Keratinocyte (primary cell): ENCODE data around the gene LHFPL2. TPM values are rescaled to one million over a fixed set of nuclear protein-coding genes. Genes with fewer than 3 reads are reported as not detected.

ENCODE experiments used
- DNase-seq: peaks from one replicate; pipeline ENCODE4 v3.0.0-alpha.2; 2011; ENCODE audit warnings: low read depth, missing footprints, low spot score
- FAIRE-seq: peaks from 2 replicates; lab custom pipeline; 2011; peaks lifted over from hg19 to GRCh38; lab: Jason Lieb, UNC
- H2AFZ ChIP-seq: 2 replicates; pipeline ENCODE4 v1.6.0; 2012; ENCODE audit warnings: low read length, control low read depth, inconsistent platforms; ENCODE audit not compliant: control insufficient read depth
- H3K27ac ChIP-seq: 2 replicates; pipeline ENCODE4 v1.5.1; 2011; ENCODE audit warnings: low read length; ENCODE audit not compliant: control insufficient read depth, insufficient read depth
- H3K27me3 ChIP-seq: 3 replicates; pipeline ENCODE4 v1.6.0; 2011; ENCODE audit warnings: low read length; ENCODE audit not compliant: control insufficient read depth, insufficient read depth; ENCODE audit errors: extremely low read depth
- H3K36me3 ChIP-seq, 2 experiments: 2 replicates in 1 of 2; 3 replicates in 1 of 2; pipeline ENCODE4 v1.5.1; 2011; ENCODE audit warnings: low read length in 2 of 2, mild to moderate bottlenecking in 1 of 2; ENCODE audit not compliant: control insufficient read depth in 2 of 2, insufficient read depth in 2 of 2; ENCODE audit errors: extremely low read depth in 1 of 2
- H3K4me1 ChIP-seq: 3 replicates; pipeline ENCODE4 v1.5.1; 2011; ENCODE audit warnings: low read length; ENCODE audit not compliant: control insufficient read depth, insufficient read depth; ENCODE audit errors: extremely low read depth
- H3K4me2 ChIP-seq: 3 replicates; pipeline ENCODE4 v1.6.0; 2011; ENCODE audit warnings: low read depth, low read length; ENCODE audit not compliant: control insufficient read depth, insufficient read depth; ENCODE audit errors: extremely low read depth
- H3K4me3 ChIP-seq, 3 experiments: fragments of 200-600 bp in 1 of 3; sonication (generic) in 1 of 3; 2 replicates in 2 of 3; 3 replicates in 1 of 3; pipeline ENCODE4 v1.5.1; 2011 to 2016; ENCODE audit warnings: low read length in 3 of 3, mild to moderate bottlenecking in 3 of 3, control low read depth in 2 of 3, inconsistent platforms in 1 of 3, low read depth in 1 of 3, mixed read lengths in 1 of 3, mixed run types in 1 of 3, moderate library complexity in 1 of 3; ENCODE audit not compliant: control insufficient read depth in 2 of 3, insufficient read depth in 2 of 3; ENCODE audit errors: extremely low read depth in 1 of 3
- H3K79me2 ChIP-seq: 2 replicates; pipeline ENCODE4 v1.6.0; 2012; ENCODE audit warnings: low read length; ENCODE audit not compliant: control insufficient read depth, insufficient read depth
- H3K9ac ChIP-seq: 3 replicates; pipeline ENCODE4 v1.6.0; 2011; ENCODE audit warnings: low read length; ENCODE audit not compliant: control insufficient read depth, insufficient read depth; ENCODE audit errors: extremely low read depth
- H3K9me1 ChIP-seq: 3 replicates; pipeline ENCODE4 v1.6.0; 2011; ENCODE audit warnings: low read length; ENCODE audit not compliant: control insufficient read depth, insufficient read depth; ENCODE audit errors: extremely low read depth
- H3K9me3 ChIP-seq: 2 replicates; pipeline ENCODE4 v1.5.1; 2012; ENCODE audit warnings: low read depth, low read length; ENCODE audit not compliant: control insufficient read depth
- H4K20me1 ChIP-seq: 3 replicates; pipeline ENCODE4 v1.6.0; 2011; ENCODE audit warnings: low read length; ENCODE audit not compliant: control insufficient read depth, insufficient read depth; ENCODE audit errors: extremely low read depth
- CTCF ChIP-seq, 3 experiments: IDR thresholded peaks in 1 of 3; conservative IDR thresholded peaks in 1 of 3; optimal IDR thresholded peaks in 1 of 3; 2 replicates in 2 of 3; 3 replicates in 1 of 3; pipeline versions ENCODE3 to v1.5.1; 2011; ENCODE audit warnings: low read length in 3 of 3, mild to moderate bottlenecking in 3 of 3, moderate library complexity in 2 of 3, control low read depth in 1 of 3, inconsistent platforms in 1 of 3; ENCODE audit not compliant: insufficient read depth in 2 of 3; ENCODE audit errors: extremely low read depth in 1 of 3
- EZH2 ChIP-seq: IDR thresholded peaks from one replicate; pipeline ENCODE4 v1.6.1; 2012; ENCODE audit warnings: inconsistent platforms, mild to moderate bottlenecking, low read length, moderate library complexity
- dilution Hi-C: fragments of 300-500 bp; cut with MboI; formaldehyde crosslinking; loops from one replicate; pipeline ENCODE4 v1.7.0; 2020; ENCODE audit warnings: low sequenced_read_pairs; ENCODE audit not compliant: extremely low pct_ligation_motif_present
- polyA plus RNA-seq, 5 experiments: library from polyadenylated mRNA; depleted of rRNA in 3 of 5; stranded (reverse) in 3 of 5; stranded (forward) in 1 of 5; unstranded in 1 of 5; fragments of >200 nt; gene quantifications; 1 replicate in 1 of 5; 2 replicates in 3 of 5; 3 replicates in 1 of 5; pipeline versions ENCODE4 v1.2.1 to v1.2.3, GENCODE V29; 2011 to 2012; ENCODE audit warnings: missing spikeins in 2 of 5, low read depth in 1 of 5, low replicate concordance in 1 of 5

The LHFPL2 gene
- polyA plus RNA-seq, 1 donor (not counting 4 experiments of a cell fraction or from before 2014, with no cell fraction given), result 11.4 TPM

GRCh38 chr5:78487846-78488245 is 160.7 kb downstream of the LHFPL2 start:
- Histone ChIP-seq H3K9me1 (no peaks in the 10 kb centered on the region), H3K27me3 (no peaks in the 10 kb centered on the region), H3K4me2 (no peak overlapping the region), H3K4me1 (peaks cover 5% of the 10 kb centered on the region), H3K36me3 (peaks cover 11 to 21% of the 10 kb centered on the region in 2 experiments), H3K27ac (no peak overlapping the region), H3K4me3 (no peak overlapping the region), H3K9me3 (no peaks in the 10 kb centered on the region), H2AFZ (no peak overlapping the region), H4K20me1 (no peaks in the 10 kb centered on the region), H3K9ac (no peak overlapping the region), H3K79me2 (no peaks in the 10 kb centered on the region)
- DNase-seq, result no peak
- dilution Hi-C loops, result no loop called here
- FAIRE-seq, result no peak
- no peak for TF ChIP-seq CTCF (optimal IDR thresholded peaks at IDR 0.05 in 1 of 3, IDR thresholded peaks at IDR 0.05 in 1 of 3, conservative IDR thresholded peaks at IDR 0.05 in 1 of 3; ENCODE audit: extremely low read depth in 1 of 3, insufficient read depth in 2 of 3, low read length in 3 of 3)

- no peaks in the 10 kb centered on the region for H4K20me1 ChIP-seq
- H3K4me3 ChIP-seq, result no peak overlapping the region
- H3K4me2 ChIP-seq, result no peak overlapping the region
- H2AFZ ChIP-seq, result no peak overlapping the region
- H3K79me2 ChIP-seq, result no peaks in the 10 kb centered on the region
- no peak overlapping the region for H3K9ac ChIP-seq
- no peak for DNase-seq
- H3K9me3 ChIP-seq, result no peaks in the 10 kb centered on the region
- dilution Hi-C loops, result no loop called here
- no peaks in the 10 kb centered on the region for H3K27me3 ChIP-seq
- H3K9me1 ChIP-seq, result no peaks in the 10 kb centered on the region
- TF ChIP-seq EZH2 (no peak), CTCF (optimal IDR thresholded peaks at IDR 0.05 in 1 of 3, IDR thresholded peaks at IDR 0.05 in 1 of 3, conservative IDR thresholded peaks at IDR 0.05 in 1 of 3; ENCODE audit: extremely low read depth in 1 of 3, insufficient read depth in 2 of 3, low read length in 3 of 3) (no peak)
- H3K4me1 ChIP-seq, result peaks cover 5% of the 10 kb centered on the region
- no peak for FAIRE-seq
- no peak overlapping the region for H3K27ac ChIP-seq
- peaks cover 11 to 21% of the 10 kb centered on the region in 2 experiments for H3K36me3 ChIP-seq
Measured at GRCh38 chr5:78486218-78486617, 162.4 kb downstream of the LHFPL2 start.
